GM11168 (cell line): ENCODE data around the gene NSUN5.

ENCODE experiments used
- in situ Hi-C: fragments of 300-500 bp; cut with MboI; formaldehyde crosslinking; loops from one replicate; pipeline ENCODE4 v1.12.0; 2022; ENCODE audit warnings: low sequenced_read_pairs; ENCODE audit not compliant: unreplicated experiment

Gene NSUN5

GRCh38 chr7:73308665-73309214 is at the start of gene NSUN5:
Gene NSUN5 (minus strand): TSS chr7:73308826. CDS start chr7:73308790, 36 bp downstream.
- in situ Hi-C loops = no loop called here

- in situ Hi-C loops = no loop called here
Observed at GRCh38 chr7:73356159-73356558, 47.5 kb upstream of the NSUN5 start.

- in situ Hi-C loops = no loop called here
Observed at GRCh38 chr7:73354821-73355220, 46.2 kb upstream of the NSUN5 start.

GRCh38 chr7:73354196-73354595 is 45.6 kb upstream of the NSUN5 start:
- in situ Hi-C loops = no loop called here

GRCh38 chr7:73353243-73353642 is 44.6 kb upstream of the NSUN5 start:
- in situ Hi-C loops = no loop called here

- in situ Hi-C loops = no loop called here
Observed at GRCh38 chr7:73352784-73353183, 44.2 kb upstream of the NSUN5 start.

GRCh38 chr7:73351447-73352167 is 43.0 kb upstream of the NSUN5 start:
- in situ Hi-C loops = no loop called here

- in situ Hi-C loops = no loop called here
Observed at GRCh38 chr7:73350306-73351068, 41.9 kb upstream of the NSUN5 start.

- in situ Hi-C loops = no loop called here
Observed at GRCh38 chr7:73349763-73350162, 41.1 kb upstream of the NSUN5 start.

GRCh38 chr7:73345951-73346350 is 37.3 kb upstream of the NSUN5 start:
- in situ Hi-C loops = no loop called here

GRCh38 chr7:73345538-73345937 is 36.9 kb upstream of the NSUN5 start:
- in situ Hi-C loops = no loop called here

- in situ Hi-C loops = no loop called here
Observed at GRCh38 chr7:73343671-73344380, 35.2 kb upstream of the NSUN5 start.

GRCh38 chr7:73342645-73343044 is 34.0 kb upstream of the NSUN5 start:
- in situ Hi-C loops = no loop called here

- in situ Hi-C loops = no loop called here
Observed at GRCh38 chr7:73341877-73342276, 33.3 kb upstream of the NSUN5 start.

- in situ Hi-C loops = no loop called here
Observed at GRCh38 chr7:73340514-73340913, 31.9 kb upstream of the NSUN5 start.

- in situ Hi-C loops = no loop called here
Observed at GRCh38 chr7:73338321-73338720, 29.7 kb upstream of the NSUN5 start.

- in situ Hi-C loops = no loop called here
Observed at GRCh38 chr7:73332447-73332846, 23.8 kb upstream of the NSUN5 start.

GRCh38 chr7:73330772-73331171 is 22.1 kb upstream of the NSUN5 start:
- in situ Hi-C loops = no loop called here

- in situ Hi-C loops = no loop called here
Observed at GRCh38 chr7:73329861-73330581, 21.4 kb upstream of the NSUN5 start.

GRCh38 chr7:73328696-73329095 is 20.1 kb upstream of the NSUN5 start:
- in situ Hi-C loops = no loop called here
